Activated CD4-positive, alpha-beta T cell treated with anti-CD3 and anti-CD28 coated beads, Interleukin-2, Interleukin-6, amounts not matched to agents 100 ng/mL and 50 ng/mL, durations not matched to agents 16 hours and 8 hours (primary cell): ENCODE results near the gene RECK.
"Not testable (repeated sequence)": the region's sequence is repeated elsewhere in the genome, so short reads cannot be mapped to it uniquely, and the experiment has no call there.

ENCODE experiments used
- DNase-seq: peaks from one replicate; pipeline ENCODE4 v3.0.0-alpha.2; 2020

The RECK gene

DNA sequence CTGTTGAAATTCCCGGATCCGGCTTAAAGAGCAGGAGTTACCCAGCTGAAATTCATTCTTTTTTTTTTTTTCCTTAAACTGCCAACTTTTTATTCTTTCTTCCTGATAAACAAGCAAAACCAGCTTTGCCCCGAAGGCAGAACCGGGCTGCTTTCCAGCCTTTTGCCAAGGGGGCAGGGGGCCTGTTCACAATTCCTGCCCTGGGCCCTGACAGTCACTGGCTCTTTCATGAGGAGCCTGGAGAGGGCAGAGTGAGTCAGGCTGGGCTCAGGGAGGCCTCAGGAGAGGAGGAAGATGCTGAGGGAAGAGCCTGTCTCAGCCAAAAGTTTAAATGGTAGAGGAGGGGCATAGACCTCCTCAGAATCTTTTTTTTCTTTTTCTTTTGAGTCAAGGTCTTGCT, 104.6 kb downstream of the RECK start:
- DNase-seq = no peak

DNA sequence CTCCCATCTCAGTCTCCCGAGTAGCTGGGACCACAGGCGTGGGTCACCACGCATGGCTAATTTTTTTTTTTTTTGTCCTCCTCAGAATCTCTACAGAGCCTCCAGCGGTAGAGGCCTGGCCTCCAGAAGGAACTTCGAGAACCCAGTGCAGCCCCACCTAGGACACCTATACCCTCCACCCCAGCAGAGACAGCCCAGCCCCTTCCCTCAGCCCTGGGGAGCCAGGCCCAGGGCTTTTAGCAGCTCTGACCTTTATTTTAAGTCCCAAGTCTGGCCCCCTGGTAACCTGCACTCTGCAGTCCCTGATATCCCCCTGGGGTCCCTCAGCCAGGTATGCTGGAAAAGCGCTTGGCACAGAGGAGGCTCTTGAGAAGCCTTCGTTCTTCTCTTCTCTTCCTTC, 105.0 kb downstream of the RECK start:
- no peak for DNase-seq

DNA sequence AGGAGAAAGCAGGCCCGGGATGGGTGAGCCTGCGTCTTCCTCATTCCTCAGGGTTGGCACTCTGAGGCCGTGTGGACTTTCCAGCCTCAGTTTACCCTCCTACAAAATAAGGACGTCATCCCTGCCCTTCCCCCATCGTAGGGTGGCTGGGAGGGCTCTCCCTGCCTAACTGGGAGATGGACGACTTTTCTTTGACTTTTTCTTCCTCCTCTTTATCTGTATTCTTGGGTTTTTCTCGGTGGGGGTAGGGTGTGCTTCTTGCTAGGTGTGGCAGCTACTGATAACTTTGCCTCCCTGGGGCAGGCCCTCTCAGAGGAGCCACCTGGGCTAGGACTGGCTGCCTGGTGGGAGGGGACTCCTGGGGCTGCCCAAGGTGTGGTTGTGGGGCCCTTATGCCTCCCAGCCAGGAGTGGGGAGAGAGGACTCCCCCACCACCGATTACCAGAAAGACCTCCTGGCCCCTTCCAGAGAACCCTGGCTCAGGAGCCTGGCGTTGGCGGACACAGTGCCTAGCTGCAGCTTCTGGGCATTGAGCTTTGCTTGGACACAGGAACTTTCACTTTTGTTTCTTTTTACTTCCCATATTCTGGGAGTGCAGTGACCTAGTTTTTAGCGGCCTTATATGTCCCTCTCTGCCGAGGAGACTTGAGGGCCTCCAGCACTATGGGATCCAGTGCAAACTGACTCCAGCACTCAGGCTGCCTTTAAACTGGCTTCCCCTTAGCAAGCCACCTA, 106.0 kb downstream of the RECK start:
- no peak for DNase-seq

DNA sequence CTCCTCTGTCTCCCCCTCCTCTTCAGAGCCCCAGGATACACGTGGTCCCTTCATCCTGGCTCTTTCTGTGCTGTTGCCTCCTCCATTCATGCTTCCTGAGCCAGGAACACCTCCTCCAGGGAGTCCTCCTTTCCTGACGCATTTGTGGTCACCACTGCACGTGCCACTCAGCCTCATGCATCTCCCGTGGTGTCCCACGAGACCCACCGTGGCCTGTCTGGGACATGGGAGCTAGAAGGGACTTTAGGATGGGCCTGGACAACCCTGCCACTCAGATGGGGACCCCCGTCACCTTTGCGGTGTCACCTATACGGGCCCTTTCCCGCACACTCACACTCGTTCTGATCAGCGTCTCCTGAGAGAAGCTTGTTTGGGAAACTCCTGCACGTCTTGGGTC, 106.5 kb downstream of the RECK start:
- DNase-seq = no peak

DNA sequence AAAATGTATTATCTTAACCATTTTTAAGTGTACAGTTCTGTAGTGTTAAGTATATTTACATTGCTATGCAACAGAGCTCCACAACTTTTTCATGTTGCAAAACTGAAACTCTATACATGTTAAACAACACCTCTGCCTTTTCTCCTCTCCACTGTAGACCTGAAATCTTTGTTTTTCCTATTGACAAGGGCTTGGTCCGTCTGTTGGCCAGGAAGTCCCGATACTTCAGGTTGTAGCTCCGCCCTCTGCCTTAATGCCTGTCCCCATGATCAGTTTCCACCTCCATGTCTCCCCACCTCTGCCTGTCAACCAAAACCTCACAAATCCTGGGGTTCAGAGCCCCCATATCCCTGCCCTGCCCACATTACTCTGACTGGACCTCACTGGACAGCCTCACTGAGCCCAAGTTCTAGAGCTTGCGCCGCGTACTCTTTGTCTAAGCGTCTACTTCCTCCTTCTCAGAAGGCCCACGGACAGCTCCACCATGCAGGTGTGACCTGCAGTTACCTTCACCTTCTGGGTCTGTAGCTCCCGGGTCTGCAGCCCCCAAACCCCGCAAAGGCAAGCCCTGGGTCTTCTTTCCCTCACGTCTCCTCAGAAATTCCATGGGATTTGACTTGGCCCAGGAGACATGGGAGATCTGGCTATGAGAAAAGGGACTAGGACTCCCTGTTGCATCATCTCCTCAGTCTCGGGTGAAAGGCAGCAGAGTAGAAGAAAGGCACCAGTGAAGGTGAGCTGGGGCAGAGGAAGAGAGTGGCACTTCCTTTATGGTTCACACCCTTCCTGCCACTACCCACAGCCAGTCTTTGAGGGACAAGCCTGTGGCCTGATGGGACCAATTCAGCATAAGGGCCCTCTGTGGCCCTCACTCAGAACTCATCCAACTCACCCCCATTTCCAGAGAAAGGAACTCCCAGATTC, 107.9 kb downstream of the RECK start:
- DNase-seq = peak; percentile 58

DNA sequence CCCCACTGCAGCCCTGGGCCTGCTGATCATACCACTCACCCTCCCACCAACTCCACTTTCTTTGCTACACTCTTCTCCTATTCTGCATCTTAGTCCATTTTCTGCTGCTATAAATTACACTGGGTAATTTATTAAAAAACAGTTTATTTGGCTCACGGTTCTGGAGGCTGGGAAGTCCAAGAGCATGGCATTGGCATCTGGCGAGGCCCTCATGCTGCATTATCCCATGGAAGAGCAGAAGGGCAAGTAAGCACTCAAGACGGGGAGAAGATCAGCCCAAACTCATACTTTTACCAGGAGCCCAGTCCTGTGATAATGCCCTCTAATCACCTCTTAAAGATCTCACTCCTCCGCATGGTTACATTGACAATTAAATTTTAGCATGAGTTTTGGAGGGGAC, 109.3 kb downstream of the RECK start:
- DNase-seq = no peak

DNA sequence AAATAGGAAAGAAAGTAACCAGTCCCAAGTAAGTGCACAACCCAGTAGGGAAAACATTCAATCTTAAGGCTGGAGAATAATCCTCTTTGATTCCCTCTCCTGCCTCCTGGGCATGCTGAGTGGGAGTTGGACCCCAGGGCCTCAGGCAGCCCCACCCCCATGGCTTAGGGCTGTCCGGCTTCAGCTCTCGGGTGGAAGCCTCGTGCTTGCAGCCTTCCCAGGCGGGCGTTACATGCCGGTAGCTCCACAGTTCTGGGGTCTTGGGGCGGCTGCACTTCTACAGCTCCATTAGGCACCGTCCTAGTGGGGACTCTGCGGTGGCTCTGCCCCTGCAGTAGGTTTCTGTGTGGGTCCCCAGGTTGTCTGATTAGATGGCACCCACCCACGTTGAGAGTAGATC, 109.9 kb downstream of the RECK start:
- no peak for DNase-seq

DNA sequence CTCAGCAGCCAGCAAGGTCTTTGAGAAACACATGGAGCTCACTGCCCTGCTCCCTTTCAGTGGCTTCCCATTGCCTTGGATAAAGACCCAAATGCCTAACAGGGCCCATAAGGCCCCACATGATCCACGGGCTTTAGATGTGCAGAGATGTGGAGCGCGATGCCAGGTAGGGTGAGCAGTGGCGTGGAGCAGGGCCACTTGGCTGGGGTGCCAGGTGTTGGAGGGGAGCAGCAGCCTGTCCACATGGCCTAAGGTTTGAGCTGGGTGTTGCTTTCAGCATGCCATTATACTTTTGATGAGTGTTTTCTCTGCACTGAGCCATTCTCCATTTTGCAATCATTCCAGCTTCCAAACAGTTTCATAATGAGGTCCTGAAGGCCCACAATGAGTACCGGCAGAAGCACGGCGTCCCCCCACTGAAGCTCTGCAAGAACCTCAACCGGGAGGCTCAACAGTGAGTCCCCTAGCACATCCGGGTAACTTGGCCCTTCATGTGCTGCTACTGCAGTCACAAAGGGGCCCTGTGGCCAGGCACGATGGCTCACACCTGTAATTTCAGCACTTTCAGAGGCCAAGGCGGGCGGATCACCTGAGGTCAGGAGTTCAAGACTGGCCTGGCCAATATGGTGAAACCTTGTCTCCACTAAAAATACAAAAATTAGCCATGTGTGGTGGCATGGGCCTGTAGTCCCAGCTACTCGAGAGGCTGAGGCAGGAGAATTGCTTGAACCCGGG, 110.9 kb downstream of the RECK start:
- no peak for DNase-seq

DNA sequence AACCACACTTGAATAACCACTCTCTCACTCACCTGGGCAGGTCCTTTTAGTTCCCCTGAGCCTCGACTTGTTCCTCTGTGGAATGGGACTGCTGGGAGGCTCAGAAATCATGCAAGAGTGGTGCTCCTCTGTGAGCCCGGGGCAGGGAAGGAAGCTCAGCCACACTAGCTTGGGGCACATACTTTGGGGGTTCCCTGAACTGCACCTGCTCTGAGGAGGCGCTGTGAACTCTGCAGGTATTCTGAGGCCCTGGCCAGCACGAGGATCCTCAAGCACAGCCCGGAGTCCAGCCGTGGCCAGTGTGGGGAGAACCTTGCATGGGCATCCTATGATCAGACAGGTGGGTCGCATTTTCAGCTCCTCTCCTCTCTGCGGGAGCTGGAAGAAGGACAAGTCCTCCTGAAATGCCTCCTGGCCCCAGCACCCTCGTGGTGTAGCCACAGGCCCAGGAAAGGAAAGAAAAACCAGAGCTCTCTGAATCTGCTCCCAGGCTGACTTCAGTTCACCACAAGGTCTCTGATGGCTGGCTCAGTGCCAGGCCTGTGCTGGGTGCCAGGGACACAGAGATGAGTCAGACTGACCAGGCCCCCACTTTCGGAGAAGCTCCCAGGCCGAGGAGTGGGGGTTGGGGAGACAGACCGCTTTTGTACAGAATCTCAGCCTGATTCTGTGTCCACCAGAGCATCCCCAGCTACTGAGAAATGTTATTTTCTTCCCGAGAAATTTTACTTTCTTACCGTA, 111.8 kb downstream of the RECK start:
- DNase-seq = peak; percentile 92

DNA sequence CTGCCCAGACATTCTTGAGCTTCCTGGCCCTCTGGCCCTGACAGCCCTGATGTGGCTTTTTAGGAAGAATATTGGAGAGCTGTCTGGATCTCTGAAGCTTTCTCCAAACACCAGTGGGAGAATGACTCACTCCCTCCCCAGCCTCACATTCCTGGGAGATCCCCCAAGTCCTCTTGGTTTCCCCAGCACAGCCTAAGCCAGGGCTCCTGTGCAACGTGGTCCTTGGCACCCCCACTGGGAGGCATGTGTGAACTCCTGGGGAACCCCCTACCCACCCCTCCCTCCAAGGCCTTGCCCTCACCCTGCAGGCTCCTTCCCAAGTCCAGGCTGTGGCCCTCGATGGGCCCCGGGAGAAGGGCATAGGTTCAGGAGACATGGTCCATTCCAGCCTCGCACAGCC, 112.5 kb downstream of the RECK start:
- no peak for DNase-seq

DNA sequence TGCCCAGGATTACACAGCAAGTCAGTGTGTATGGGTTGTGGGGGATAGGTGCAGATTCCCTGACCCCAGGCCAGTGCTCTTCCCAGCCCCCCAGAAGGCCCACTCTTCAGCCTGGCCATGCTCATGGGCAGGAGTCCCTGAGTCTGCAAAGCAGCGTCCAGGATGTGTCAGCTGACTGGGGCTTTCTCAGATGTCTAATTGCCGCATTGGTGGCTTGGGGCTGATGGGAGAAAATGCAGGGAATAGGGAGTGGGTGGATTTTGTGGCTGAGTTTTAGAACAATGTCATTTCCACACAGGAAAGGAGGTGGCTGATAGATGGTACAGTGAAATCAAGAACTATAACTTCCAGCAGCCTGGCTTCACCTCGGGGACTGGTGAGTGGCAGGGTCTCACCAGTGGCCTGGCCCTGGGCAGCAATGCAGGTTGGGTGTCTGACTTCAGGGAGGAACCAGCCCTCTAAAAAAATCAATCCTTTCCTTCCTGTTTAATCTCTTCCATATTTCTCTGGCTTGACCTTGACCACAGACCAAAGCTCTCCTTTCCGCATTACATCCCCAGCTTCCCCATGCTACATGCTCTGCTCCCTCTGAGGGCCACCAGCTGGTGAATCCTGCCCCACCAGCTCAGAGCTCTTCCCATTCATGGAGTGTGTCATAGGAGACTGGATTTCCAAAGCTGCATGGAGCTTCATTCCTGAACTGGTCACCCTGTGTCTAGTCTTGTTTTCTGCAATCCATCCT, 114.0 kb downstream of the RECK start:
- DNase-seq = no peak

DNA sequence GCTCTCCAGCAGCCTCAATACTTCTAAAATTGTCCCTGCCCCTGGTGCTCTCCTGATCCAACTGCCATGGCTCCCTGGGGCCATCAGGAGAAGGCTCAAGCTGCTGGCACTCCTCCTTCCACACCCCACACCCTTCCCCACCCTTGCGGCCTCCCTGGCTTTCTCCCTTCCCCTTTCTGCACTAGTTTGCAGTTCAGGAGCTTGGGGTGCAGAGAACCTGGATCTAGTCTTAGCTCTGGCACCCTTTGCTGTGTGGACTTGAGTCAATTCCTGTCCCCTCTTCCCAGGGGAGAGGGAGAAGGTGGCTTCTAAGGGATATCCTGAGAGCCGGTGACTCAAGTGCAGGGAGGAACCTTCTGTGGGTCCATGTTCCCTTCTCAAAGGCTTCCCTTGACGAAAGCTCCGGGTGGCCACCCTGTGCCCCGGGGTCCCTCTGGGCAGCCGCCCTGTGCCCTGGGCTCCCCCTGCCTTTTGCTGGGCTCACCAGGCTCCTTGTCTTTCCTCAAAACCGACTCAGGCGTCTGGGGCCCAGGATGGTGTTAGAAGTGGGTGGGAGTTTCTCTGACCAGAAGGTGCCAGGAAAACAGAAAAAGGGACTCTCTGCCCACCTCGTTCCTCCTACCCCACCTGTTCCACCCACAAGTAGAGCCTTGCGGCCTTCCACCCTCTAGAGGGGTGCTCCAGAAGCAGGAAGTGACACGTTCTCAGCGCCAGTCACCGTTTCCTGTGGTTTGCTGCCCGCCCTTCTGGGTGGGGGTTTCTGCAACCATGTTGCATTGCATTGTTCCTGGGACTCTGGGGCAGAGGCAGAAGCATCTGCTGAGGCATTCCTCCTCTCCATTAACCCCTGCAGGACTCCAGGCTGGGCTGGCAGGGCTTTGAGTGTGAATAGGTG, 114.8 kb downstream of the RECK start:
- peak; percentile 93 for DNase-seq

DNA sequence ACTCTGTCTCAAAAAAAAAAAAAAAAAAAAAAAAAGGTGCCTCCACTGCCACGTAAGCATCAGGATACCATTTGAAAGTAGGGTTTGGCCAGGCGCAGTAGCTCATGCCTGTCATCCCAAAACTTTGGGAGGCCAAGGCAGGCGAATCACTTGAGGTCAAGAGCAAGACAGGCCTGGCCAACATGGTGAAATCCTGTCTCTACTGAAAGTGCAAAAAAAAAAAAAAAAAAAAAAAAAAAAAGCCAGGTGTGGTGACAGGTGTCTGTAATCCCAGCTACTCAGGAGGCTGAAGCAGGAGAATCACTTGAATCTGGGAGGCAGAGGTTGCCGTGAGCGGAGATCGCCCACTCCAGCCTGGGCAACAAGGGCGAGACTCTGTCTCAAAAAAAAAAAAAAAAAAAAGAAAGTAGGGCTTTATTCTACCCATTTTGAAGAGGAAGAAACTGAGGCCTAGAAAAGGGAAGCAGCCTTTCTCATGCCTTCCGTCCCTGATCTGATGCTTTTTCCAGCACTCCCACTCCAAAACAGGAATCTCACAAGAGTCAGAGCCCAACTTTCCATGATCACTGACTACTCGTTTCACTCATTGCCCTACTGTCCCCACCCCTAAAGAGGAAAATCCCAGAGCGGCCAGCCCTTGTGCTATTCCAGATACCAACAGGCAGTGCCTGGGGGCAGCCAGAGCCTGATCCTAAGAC, 116.2 kb downstream of the RECK start:
- no peak for DNase-seq

DNA sequence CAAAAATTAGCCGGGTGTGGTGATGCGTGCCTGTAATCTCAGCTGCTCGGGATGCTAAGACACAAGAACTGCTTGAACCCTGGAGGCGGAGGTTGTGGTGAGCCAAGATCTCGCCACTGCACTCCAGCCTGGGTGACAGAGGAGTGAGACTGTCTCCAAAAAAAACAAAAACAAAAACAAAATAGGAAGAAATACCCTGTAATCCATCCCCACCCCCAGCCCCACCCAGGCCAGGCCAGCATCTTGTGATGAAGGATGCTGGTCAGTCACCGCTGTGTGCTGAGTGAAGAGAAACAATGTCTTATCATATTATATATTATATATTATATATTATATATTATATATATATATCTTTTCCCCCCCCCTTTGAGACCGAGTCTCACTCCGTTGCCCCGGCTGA, 117.0 kb downstream of the RECK start:
- no peak for DNase-seq

DNA sequence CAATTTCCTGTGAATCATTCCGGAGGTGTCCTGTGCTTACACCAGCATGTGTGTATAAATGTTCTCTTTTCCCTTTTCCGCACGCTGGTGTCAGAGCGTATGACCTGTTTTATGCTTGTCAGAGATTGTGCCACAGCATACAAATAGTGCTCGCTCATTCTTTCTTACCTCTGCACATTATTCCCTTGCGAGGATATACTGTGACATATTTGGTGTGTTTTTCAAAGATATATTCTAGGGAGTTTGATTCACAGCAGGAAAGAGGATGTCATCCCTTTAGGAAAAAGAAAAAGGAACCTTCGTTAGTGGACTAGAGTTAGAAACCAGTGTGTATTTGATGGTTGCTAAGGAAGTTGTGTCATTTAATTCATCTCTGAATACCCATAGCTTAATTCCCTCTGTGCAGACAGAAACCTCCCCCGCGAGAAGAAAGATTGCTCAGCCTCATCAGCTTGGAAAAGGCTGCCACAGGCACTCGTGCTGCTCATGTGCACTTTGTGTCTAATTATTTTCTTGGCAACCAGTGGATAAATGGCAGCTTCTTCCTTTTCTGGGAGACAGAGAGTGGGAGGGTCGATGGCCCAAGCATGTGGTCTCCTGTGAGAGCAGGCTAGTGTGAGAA, 117.7 kb downstream of the RECK start:
- no peak for DNase-seq

DNA sequence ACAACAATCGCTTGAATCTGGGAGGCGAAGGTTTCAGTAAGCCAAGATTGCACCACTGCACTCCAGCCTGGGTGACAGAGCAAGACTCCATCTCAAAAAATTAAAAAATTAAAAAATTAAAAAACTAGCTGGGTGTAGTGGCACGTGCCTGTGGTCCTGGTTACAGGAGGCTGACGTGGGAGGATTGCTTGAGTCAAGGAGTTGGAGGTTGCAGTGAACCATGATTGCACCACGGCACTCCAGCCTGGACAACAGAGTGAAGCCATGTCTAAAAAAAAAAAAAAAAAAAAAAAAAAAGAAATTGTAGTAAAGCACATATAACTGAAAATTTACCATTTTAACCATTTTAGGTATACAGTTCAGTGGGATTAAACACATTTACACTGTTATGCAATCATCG, 119.4 kb downstream of the RECK start:
- DNase-seq = no peak

DNA sequence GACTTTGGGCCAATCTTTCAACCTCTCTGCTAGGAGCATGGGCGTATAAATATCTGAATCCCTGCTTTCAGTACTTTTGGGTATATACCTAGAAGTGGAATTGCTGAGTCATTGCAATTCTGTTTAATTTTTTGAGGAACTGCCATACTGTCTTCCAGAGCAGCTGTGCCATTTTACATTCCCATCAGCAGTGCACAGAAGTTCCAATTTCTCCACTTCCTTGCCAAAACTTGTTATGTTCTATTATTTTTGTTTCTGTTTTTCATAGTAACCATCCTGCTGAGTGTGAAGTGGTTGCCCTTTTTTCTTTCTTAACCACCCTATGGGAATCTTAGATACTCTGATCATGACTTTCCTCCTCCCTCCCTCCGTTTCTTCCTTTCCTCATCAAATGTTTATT, 121.4 kb downstream of the RECK start:
- DNase-seq = no peak

DNA sequence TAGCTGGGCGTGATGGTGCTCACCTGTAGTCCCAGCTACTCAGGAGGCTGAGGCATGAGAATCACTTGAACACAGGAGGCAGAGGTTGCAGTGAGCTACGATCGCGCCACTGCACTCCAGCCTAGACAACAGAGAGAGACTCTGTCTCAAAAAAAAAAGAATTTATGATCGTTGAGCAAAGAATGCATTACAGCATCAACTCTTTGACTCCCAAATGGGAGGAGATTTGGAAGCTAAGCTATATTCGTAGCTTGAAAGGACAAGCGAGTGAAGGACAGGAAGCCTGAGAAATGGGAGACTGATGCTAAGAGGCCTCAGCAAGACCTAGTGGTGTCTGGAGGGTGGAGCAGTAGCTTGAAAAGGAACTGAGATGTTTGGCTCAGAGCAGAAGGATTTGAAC, 122.2 kb downstream of the RECK start:
- DNase-seq = no peak

DNA sequence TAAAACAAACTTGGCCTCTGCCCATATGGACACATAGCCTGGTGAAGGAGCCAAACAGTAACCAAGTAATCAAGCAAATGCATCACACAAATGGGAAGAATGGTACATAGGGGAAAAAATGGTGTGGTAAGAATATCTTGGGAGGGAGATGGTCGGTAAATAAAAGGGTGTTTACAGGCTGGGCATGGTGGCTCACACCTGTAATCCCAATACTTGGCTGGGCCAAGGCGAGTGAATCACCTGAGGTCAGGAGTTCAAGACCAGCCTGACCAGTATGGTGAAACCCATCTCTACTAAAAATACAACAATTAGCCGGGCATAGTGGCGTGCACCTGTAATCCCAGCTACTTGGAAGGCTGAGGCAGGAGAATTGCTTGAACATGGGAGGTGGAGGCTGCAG, 122.8 kb downstream of the RECK start:
- DNase-seq = not testable (repeated sequence)

DNA sequence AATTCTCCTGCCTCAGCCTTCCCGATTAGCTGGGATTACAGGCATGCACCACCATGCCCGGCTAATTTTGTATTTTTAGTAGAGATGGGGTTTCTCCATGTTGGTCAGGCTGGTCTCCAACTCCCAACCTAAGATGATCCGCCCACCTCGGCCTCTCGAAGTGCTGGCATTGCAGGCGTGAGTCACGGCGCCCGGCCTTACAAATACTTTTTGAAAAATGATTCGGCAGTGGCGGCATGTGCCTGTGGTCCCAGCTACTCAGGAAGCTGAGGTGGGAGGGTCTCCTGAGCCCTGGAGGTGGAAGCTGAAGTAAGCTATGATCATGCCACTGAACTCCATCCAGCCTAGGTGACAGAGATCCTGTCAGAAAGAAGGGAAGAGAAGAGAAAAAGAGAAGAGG, 123.4 kb downstream of the RECK start:
- not testable (repeated sequence) for DNase-seq
